Fibroblast of lung (primary cell): Measurements from ENCODE around the gene PACSIN2.
"Not testable (repeated sequence)": the region's sequence is repeated elsewhere in the genome, so short reads cannot be mapped to it uniquely, and the experiment has no call there.

ENCODE experiments used
- CTCF ChIP-seq, 2 donors: IDR thresholded peaks in 1 of 2; conservative IDR thresholded peaks in 1 of 2; 1 replicate in 1 of 2; 2 replicates in 1 of 2; pipeline ENCODE4 v1.5.1; 2011 to 2012; ENCODE audit warnings: low read length in 2 of 2, control low read depth in 1 of 2, inconsistent platforms in 1 of 2, low read depth in 1 of 2, mild to moderate bottlenecking in 1 of 2
- EZH2 ChIP-seq: IDR thresholded peaks from 2 replicates; pipeline ENCODE4 v1.5.1; 2012; ENCODE audit warnings: low read length, control low read depth, mild to moderate bottlenecking; ENCODE audit errors: missing control alignments

DNA sequence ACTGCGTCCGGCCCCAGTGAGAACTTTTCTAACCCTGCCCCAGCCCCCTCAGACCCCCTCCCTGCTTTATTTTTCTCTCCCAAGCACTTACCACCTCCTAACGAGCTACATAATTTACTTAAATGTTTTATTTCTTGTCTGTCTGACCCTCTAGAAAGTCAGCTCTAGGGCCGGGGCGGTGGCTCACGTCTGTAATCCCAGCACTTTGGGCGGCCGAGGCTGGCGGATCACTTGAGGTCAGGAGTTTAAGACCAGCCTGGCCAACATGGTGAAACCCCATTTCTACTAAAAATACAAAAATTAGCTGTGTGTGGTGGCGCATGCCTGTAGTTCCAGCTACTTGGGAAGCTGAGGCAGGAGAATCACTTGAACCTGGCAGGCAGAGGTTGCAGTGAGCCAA is 89.9 kb downstream of the PACSIN2 start:
- not testable (repeated sequence) for TF ChIP-seq CTCF (conservative IDR thresholded peaks at IDR 0.05 in 1 of 2, IDR thresholded peaks at IDR 0.05 in 1 of 2; ENCODE audit: low read depth in 1 of 2, low read length in 2 of 2); EZH2
